HepG2 (cell line): ENCODE data around the gene DAPK3. TPM values are rescaled to one million over a fixed set of nuclear protein-coding genes. Genes with fewer than 3 reads are reported as not detected.

Experiments
- ATAC-seq: fragments of 200-7000 bp; cut with Tn5 transposase; 3 replicates; pipeline ENCODE4 v1.9.1; 2020; ENCODE audit warnings: mild to moderate bottlenecking, moderate library complexity
- BruUV-seq: library from RNA; stranded (reverse); fragments of 400-500 nt; replicated peaks from 2 replicates; lab custom pipeline; 2021; lab: Mats Ljungman, UMichigan
- CTCF ChIA-PET: fragments of 300-600 bp; formaldehyde crosslinking; extraction: SDS; loops from one replicate; lab custom pipeline; 2021; ENCODE audit warnings: low total read pairs, inconsistent platforms, low intra/inter-chr PET ratio; lab: Yijun Ruan, JAX
- POLR2A ChIA-PET: fragments of 350-600 bp; sonication (Branson Sonifier 250); formaldehyde crosslinking; loops from one replicate; lab custom pipeline; 2020; ENCODE audit warnings: antibody characterized with exemption, inconsistent platforms; lab: Yijun Ruan, JAX
- DNase-seq: peaks from one replicate; pipeline ENCODE4 v3.0.0-alpha.2; 2015; ENCODE audit warnings: low spot score
- FAIRE-seq: peaks from 3 replicates; lab custom pipeline; 2011; peaks lifted over from hg19 to GRCh38; lab: Jason Lieb, UNC
- H2AFZ ChIP-seq: one replicate; pipeline ENCODE4 v1.6.1; 2011; ENCODE audit warnings: low read length, inconsistent platforms
- H3K27ac ChIP-seq: fragments of 300-600 bp; 3 replicates; pipeline ENCODE4 v1.8.0; 2011; ENCODE audit warnings: mixed run types, mild to moderate bottlenecking, mixed read lengths, low read length, inconsistent platforms; ENCODE audit not compliant: insufficient read depth; ENCODE audit errors: extremely low read length
- H3K27me3 ChIP-seq, 2 experiments: fragments of 200-600 bp in 1 of 2; 2 replicates in 1 of 2; 3 replicates in 1 of 2; pipeline versions ENCODE4 v1.6.0 to v1.8.0; 2011; ENCODE audit warnings: low read length in 2 of 2, mild to moderate bottlenecking in 2 of 2, moderate library complexity in 2 of 2, inconsistent platforms in 1 of 2; ENCODE audit not compliant: insufficient read depth in 2 of 2, control insufficient read depth in 1 of 2
- H3K36me3 ChIP-seq, 2 experiments: fragments of 200-600 bp in 1 of 2; replicated peaks in 1 of 2; 2 replicates in 1 of 2; 3 replicates in 1 of 2; pipeline versions ENCODE4 v1.5.1 to v1.8.0; 2011; ENCODE audit warnings: low read length in 2 of 2, inconsistent platforms in 1 of 2; ENCODE audit not compliant: insufficient read depth in 2 of 2, control insufficient read depth in 1 of 2
- H3K4me1 ChIP-seq: 2 replicates; pipeline ENCODE4 v1.5.1; 2012; ENCODE audit warnings: low read length, inconsistent platforms; ENCODE audit not compliant: insufficient read depth
- H3K4me2 ChIP-seq: 2 replicates; pipeline ENCODE4 v1.6.0; 2011; ENCODE audit warnings: low read depth, low read length, inconsistent platforms
- H3K4me3 ChIP-seq, 3 experiments: fragments of 200-600 bp in 1 of 3; sonication (generic), shearing (Covaris generic) in 1 of 3; replicated peaks in 1 of 3; 2 replicates each; pipeline ENCODE4 v1.5.1; 2011 to 2016; ENCODE audit warnings: low read length in 3 of 3, inconsistent platforms in 2 of 3, low read depth in 2 of 3, mild to moderate bottlenecking in 2 of 3, control low read depth in 1 of 3, mixed read lengths in 1 of 3; ENCODE audit not compliant: insufficient read depth in 1 of 3
- H3K79me2 ChIP-seq: one replicate; pipeline ENCODE4 v1.6.1; 2011; ENCODE audit warnings: low read length, inconsistent platforms; ENCODE audit not compliant: insufficient read depth
- H3K9ac ChIP-seq: 2 replicates; pipeline ENCODE4 v1.6.0; 2011; ENCODE audit warnings: mild to moderate bottlenecking, low read depth, low read length, inconsistent platforms; ENCODE audit not compliant: insufficient read depth
- H3K9me3 ChIP-seq: 2 replicates; pipeline ENCODE4 v1.5.1; 2012; ENCODE audit warnings: mild to moderate bottlenecking, low read length
- H4K20me1 ChIP-seq: 2 replicates; pipeline ENCODE4 v1.6.0; 2011; ENCODE audit warnings: inconsistent platforms, mild to moderate bottlenecking, low read length, moderate library complexity; ENCODE audit not compliant: insufficient read depth
- DNMT1 ChIP-seq: sonication (generic); formaldehyde crosslinking; IDR thresholded peaks from 2 replicates; pipeline ENCODE4 v1.5.1; 2020; ENCODE audit warnings: mild to moderate bottlenecking, missing genetic modification reagents
- DZIP1 ChIP-seq: sonication (generic); formaldehyde crosslinking; IDR thresholded peaks from 2 replicates; pipeline ENCODE4 v1.5.0; 2020; ENCODE audit warnings: mild to moderate bottlenecking, missing genetic modification reagents
- MAX ChIP-seq: IDR thresholded peaks from 2 replicates; pipeline ENCODE4 v1.6.1; 2012; ENCODE audit warnings: inconsistent platforms
- NFE2L1 ChIP-seq: sonication (generic); formaldehyde crosslinking; IDR thresholded peaks from 2 replicates; pipeline ENCODE4 v1.4.0; 2020; ENCODE audit warnings: missing genetic modification reagents, mild to moderate bottlenecking, borderline replicate concordance
- RBM22 ChIP-seq: fragments of 200-400 bp; formaldehyde crosslinking; optimal IDR thresholded peaks from 2 replicates; pipeline ENCODE3; 2017; ENCODE audit warnings: mild to moderate bottlenecking, low read length, moderate library complexity
- TBX2 ChIP-seq: sonication (generic); formaldehyde crosslinking; IDR thresholded peaks from 2 replicates; pipeline ENCODE4 v1.5.0; 2020; ENCODE audit warnings: missing genetic modification reagents, mild to moderate bottlenecking, borderline replicate concordance
- ZNF275 ChIP-seq: sonication (generic); formaldehyde crosslinking; IDR thresholded peaks from 2 replicates; pipeline ENCODE4 v1.8.0; 2022; ENCODE audit warnings: missing genetic modification reagents, mild to moderate bottlenecking, inconsistent platforms, borderline replicate concordance
- ZNF672 ChIP-seq: sonication (generic); formaldehyde crosslinking; IDR thresholded peaks from 2 replicates; pipeline ENCODE4 v1.8.1; 2022; ENCODE audit warnings: missing genetic modification reagents
- WGBS: methylation state at CpG from one replicate; pipeline ENCODE4 v1.1.6; 2017; ENCODE audit warnings: low lambda C conversion rate; 5-methylcytosine and 5-hydroxymethylcytosine counted together
- in situ Hi-C: cut with HindIII; loops from 2 replicates; pipeline ENCODE4 v1.10.0; 2017; ENCODE audit warnings: low pct_unique_long_range_greater_than_20kb; ENCODE audit not compliant: extremely low pct_ligation_motif_present
- intact Hi-C: fragments of 100-400 bp; cut with micrococcal nuclease; formaldehyde crosslinking; loops from one replicate; pipeline ENCODE4 v1.10.0; 2022; ENCODE audit not compliant: unreplicated experiment
- polyA plus RNA-seq, 8 experiments: library from polyadenylated mRNA; depleted of rRNA in 3 of 8; stranded (reverse) in 7 of 8; unstranded in 1 of 8; fragments of >200 nt; fragmentation: Illumina TruSeq in 4 of 8; extraction: Trizol in 4 of 8; gene quantifications; 2 replicates each; pipeline versions ENCODE4 v1.2.1 to v1.2.3, GENCODE V29; 2011 to 2016; ENCODE audit warnings: low read depth in 4 of 8, missing spikeins in 1 of 8, mixed read lengths in 1 of 8; ENCODE audit not compliant: insufficient read depth in 1 of 8
- total RNA-seq, 5 experiments: library from RNA; depleted of rRNA; stranded (reverse); fragments of >200 nt; fragmentation: Illumina TruSeq; extraction: Trizol; gene quantifications; 2 replicates each; pipeline ENCODE4 v1.2.3, GENCODE V29; 2016; ENCODE audit warnings: low read depth in 1 of 5

Gene DAPK3
- total and polyA plus RNA-seq, 2 of the 13 experiments (the other 11 are each of a cell fraction or from before 2014, with no cell fraction given) = 30.5 to 37.3 TPM

- no peak overlapping the region for H2AFZ ChIP-seq
- DNase-seq (no peak), ATAC-seq (no peak), FAIRE-seq (no peak)
- H3K9ac ChIP-seq = peak overlapping the region; percentile 99
- in situ Hi-C loops = no loop called here
- peak overlapping the region; percentile 93 to 100 (median 95); a peak in 5 of 6 replicates for H3K4me3 ChIP-seq
- H3K9me3 ChIP-seq = no peaks in the 10 kb centered on the region
- H3K4me1 ChIP-seq = peaks cover 50% of the 10 kb centered on the region
- TF ChIP-seq ZNF275 (CRISPR knock-in tag) = no peak
- TF ChIP-seq DZIP1 (CRISPR knock-in tag) = no peak
- no peak for TF ChIP-seq DNMT1 (CRISPR knock-in tag)
- TF ChIP-seq RBM22 = peak; percentile 13
- TF ChIP-seq ZNF672 (CRISPR knock-in tag) = 0 out of 2 replicates have a peak, but pooled peaks have one; percentile 0
- TF ChIP-seq TBX2 (CRISPR knock-in tag) = 0 out of 2 replicates have a peak, but pooled peaks have one; percentile 6
- TF ChIP-seq MAX = no peak
- TF ChIP-seq NFE2L1 (CRISPR knock-in tag) = no peak
- TF ChIP-seq, all 625 proteins: peak for 3
- CTCF ChIA-PET = no interaction called here
- H3K4me2 ChIP-seq = peak overlapping the region; percentile 99
- peaks cover 65% of the 10 kb centered on the region for H4K20me1 ChIP-seq
- H3K27me3 ChIP-seq = no peaks in the 10 kb centered on the region; a peak in 1 of 5 replicates
- no TSS peak for BruUV-seq
- intact Hi-C loops = no loop called here
- POLR2A ChIA-PET = interaction anchor here (1.2 to 7.4 kb wide), 3 partner anchors 12 to 79 kb away, joined by 4 to 118 read pairs (median 56); partner anchors contain the start of gene DAPK3
- H3K79me2 ChIP-seq = peaks cover 50% of the 10 kb centered on the region
- H3K36me3 ChIP-seq = peaks cover 53 to 59% of the 10 kb centered on the region in 2 experiments
- 66% methylated on average over 7 of the region's 7 CpGs for WGBS
- H3K27ac ChIP-seq = peak overlapping the region; percentile 92
Measured at GRCh38 chr19:3983542-3983914, 12.6 kb upstream of the DAPK3 start.
